Panc1 (cell line): ENCODE measurements around the gene ZNRF4. TPM values are rescaled to one million over a fixed set of nuclear protein-coding genes. Genes with fewer than 3 reads are reported as not detected.

ENCODE experiments used
- ATAC-seq: fragments of 200-7000 bp; cut with Tn5 transposase; 2 replicates; pipeline ENCODE4 v1.9.1; 2020; ENCODE audit warnings: mild to moderate bottlenecking, moderate library complexity
- BruUV-seq: library from RNA; stranded (reverse); fragments of 400-500 nt; replicated peaks from 2 replicates; lab custom pipeline; 2021; lab: Mats Ljungman, UMichigan
- CTCF ChIA-PET: fragments of 300-600 bp; sonication (Branson Sonifier 250); formaldehyde crosslinking; loops from one replicate; lab custom pipeline; 2022; ENCODE audit warnings: antibody characterized with exemption; lab: Charles Lee
- POLR2A ChIA-PET: fragments of 300-600 bp; sonication (Branson Sonifier 250); formaldehyde crosslinking; loops from one replicate; lab custom pipeline; 2022; ENCODE audit warnings: antibody characterized with exemption; lab: Charles Lee
- DNase-seq: peaks from one replicate; pipeline ENCODE4 v3.0.0-alpha.2; 2010; ENCODE audit warnings: low read depth, low spot score
- H3K27ac ChIP-seq: 2 replicates; pipeline ENCODE4 v1.5.1; 2011; ENCODE audit warnings: mild to moderate bottlenecking, low read length, inconsistent platforms
- H3K27me3 ChIP-seq: fragments of 200-500 bp; sonication (Bioruptor generic); 2 replicates; pipeline ENCODE4 v1.6.0; 2014; ENCODE audit warnings: low read length, inconsistent platforms; ENCODE audit not compliant: control insufficient read depth, insufficient read depth
- H3K36me3 ChIP-seq: fragments of 200-500 bp; sonication (Bioruptor generic); 2 replicates; pipeline ENCODE4 v1.5.1; 2014; ENCODE audit warnings: inconsistent platforms, mild to moderate bottlenecking, low read length, moderate library complexity; ENCODE audit not compliant: control insufficient read depth, insufficient read depth
- H3K4me1 ChIP-seq: 2 replicates; pipeline ENCODE4 v1.5.1; 2011; ENCODE audit warnings: inconsistent platforms, mild to moderate bottlenecking, low read length, moderate library complexity; ENCODE audit not compliant: control insufficient read depth, insufficient read depth
- H3K4me3 ChIP-seq, 2 experiments: 2 replicates each; pipeline ENCODE4 v1.5.1; 2011 to 2012; ENCODE audit warnings: low read depth in 2 of 2, low read length in 2 of 2, mild to moderate bottlenecking in 2 of 2, inconsistent platforms in 1 of 2, moderate library complexity in 1 of 2
- H3K9me3 ChIP-seq: fragments of 200-500 bp; sonication (Bioruptor generic); 2 replicates; pipeline ENCODE4 v1.5.1; 2014; ENCODE audit warnings: low read depth, mild to moderate bottlenecking, inconsistent platforms, low read length, moderate library complexity; ENCODE audit not compliant: control insufficient read depth, insufficient read depth
- POLR2AphosphoS5 ChIP-seq: IDR thresholded peaks from 2 replicates; pipeline ENCODE4 v1.6.1; 2012; ENCODE audit warnings: mild to moderate bottlenecking, low read depth, low read length, moderate library complexity
- SIN3A ChIP-seq: IDR thresholded peaks from 2 replicates; pipeline ENCODE4 v1.6.1; 2012; ENCODE audit warnings: low read depth, mild to moderate bottlenecking, low read length, moderate library complexity, borderline replicate concordance; ENCODE audit not compliant: insufficient read depth
- TCF7L2 ChIP-seq: IDR thresholded peaks from 2 replicates; pipeline ENCODE4 v1.6.1; 2011; ENCODE audit warnings: mild to moderate bottlenecking, low read depth, low read length, inconsistent platforms
- in situ Hi-C: cut with HindIII; loops from 2 replicates; pipeline ENCODE4 v1.10.0; 2016; ENCODE audit warnings: low sequenced_read_pairs, low pct_unique_long_range_greater_than_20kb
- intact Hi-C: fragments of 100-400 bp; cut with micrococcal nuclease; formaldehyde crosslinking; loops from one replicate; pipeline ENCODE4 v1.10.0; 2022; ENCODE audit not compliant: unreplicated experiment
- total RNA-seq: library from RNA; stranded (reverse); gene quantifications from one replicate; pipeline ENCODE4 v1.2.1, GENCODE V29; 2021; ENCODE audit not compliant: unreplicated experiment
- TF ChIP-seq, protein P1 (sequence below), 2 experiments: IDR thresholded peaks; 2 replicates each; pipeline ENCODE4 v1.6.1; 2011 to 2012; ENCODE audit warnings: low read depth in 2 of 2, control low read depth in 1 of 2, low read length in 1 of 2, mild to moderate bottlenecking in 1 of 2, moderate library complexity in 1 of 2; ENCODE audit not compliant: insufficient read depth in 1 of 2
- TF ChIP-seq, protein P2 (sequence below): fragments of 450-650 bp; IDR thresholded peaks from 2 replicates; pipeline ENCODE4 v1.5.1; 2017; ENCODE audit warnings: mild to moderate bottlenecking

Gene ZNRF4
- total RNA-seq, 1 experiment from 2014 or later = not detected

DNA sequence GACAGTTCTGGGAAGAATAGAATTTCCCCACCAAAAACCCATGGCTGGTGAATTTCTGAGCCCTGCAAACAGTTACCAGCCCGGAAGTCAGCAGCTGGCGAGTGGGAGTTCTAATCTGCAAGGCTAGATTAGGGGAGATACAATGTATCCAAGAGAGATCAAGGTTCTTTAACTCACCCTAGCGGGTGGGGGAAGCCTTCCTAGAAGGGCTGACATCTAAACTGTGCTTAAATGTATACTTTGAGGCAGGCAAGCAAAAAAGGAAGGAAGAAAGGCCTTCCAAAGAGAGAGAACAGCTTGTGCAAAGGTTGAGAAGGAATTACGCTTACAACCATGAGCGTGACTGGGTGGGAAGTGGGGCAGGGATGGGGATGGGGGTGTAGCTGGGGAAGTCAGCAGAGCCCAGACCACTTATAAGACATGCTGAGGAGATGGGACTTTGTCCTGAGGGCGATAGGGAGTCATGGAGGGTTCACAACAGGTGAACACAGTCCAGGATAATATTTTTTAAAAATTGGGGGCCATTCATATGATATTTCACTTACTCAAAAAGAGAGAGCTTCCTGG, 20.8 kb upstream of the ZNRF4 start:
- TF ChIP-seq SIN3A (no peak), TCF7L2 (no peak), POLR2AphosphoS5 (no peak)
- TF ChIP-seq, protein P1, sequence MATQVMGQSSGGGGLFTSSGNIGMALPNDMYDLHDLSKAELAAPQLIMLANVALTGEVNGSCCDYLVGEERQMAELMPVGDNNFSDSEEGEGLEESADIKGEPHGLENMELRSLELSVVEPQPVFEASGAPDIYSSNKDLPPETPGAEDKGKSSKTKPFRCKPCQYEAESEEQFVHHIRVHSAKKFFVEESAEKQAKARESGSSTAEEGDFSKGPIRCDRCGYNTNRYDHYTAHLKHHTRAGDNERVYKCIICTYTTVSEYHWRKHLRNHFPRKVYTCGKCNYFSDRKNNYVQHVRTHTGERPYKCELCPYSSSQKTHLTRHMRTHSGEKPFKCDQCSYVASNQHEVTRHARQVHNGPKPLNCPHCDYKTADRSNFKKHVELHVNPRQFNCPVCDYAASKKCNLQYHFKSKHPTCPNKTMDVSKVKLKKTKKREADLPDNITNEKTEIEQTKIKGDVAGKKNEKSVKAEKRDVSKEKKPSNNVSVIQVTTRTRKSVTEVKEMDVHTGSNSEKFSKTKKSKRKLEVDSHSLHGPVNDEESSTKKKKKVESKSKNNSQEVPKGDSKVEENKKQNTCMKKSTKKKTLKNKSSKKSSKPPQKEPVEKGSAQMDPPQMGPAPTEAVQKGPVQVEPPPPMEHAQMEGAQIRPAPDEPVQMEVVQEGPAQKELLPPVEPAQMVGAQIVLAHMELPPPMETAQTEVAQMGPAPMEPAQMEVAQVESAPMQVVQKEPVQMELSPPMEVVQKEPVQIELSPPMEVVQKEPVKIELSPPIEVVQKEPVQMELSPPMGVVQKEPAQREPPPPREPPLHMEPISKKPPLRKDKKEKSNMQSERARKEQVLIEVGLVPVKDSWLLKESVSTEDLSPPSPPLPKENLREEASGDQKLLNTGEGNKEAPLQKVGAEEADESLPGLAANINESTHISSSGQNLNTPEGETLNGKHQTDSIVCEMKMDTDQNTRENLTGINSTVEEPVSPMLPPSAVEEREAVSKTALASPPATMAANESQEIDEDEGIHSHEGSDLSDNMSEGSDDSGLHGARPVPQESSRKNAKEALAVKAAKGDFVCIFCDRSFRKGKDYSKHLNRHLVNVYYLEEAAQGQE (IDR thresholded peaks at IDR 0.05; ENCODE audit: insufficient read depth in 1 of 2, low read depth in 2 of 2, low read length in 1 of 2) = no peak
- TF ChIP-seq, protein P2, sequence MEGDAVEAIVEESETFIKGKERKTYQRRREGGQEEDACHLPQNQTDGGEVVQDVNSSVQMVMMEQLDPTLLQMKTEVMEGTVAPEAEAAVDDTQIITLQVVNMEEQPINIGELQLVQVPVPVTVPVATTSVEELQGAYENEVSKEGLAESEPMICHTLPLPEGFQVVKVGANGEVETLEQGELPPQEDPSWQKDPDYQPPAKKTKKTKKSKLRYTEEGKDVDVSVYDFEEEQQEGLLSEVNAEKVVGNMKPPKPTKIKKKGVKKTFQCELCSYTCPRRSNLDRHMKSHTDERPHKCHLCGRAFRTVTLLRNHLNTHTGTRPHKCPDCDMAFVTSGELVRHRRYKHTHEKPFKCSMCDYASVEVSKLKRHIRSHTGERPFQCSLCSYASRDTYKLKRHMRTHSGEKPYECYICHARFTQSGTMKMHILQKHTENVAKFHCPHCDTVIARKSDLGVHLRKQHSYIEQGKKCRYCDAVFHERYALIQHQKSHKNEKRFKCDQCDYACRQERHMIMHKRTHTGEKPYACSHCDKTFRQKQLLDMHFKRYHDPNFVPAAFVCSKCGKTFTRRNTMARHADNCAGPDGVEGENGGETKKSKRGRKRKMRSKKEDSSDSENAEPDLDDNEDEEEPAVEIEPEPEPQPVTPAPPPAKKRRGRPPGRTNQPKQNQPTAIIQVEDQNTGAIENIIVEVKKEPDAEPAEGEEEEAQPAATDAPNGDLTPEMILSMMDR = no peak
- BruUV-seq = no TSS peak
- no peak overlapping the region for H3K4me3 ChIP-seq
- H3K4me1 ChIP-seq = peaks cover 9% of the 10 kb centered on the region; the same call in 1 of the 2 replicates
- no peak for DNase-seq
- in situ Hi-C loops = no loop called here
- no peaks in the 10 kb centered on the region for H3K27me3 ChIP-seq
- no peaks in the 10 kb centered on the region for H3K36me3 ChIP-seq
- intact Hi-C loops = no loop called here
- ChIA-PET POLR2A (interaction anchor here (0.6 to 0.7 kb wide), 2 partner anchors 24 to 34 kb away, joined by 5 to 13 read pairs; no protein-coding TSS in a partner anchor), CTCF (no interaction called here)
- ATAC-seq = peak; percentile 35
- no peak overlapping the region; the same call in 1 of the 2 replicates for H3K27ac ChIP-seq
- H3K9me3 ChIP-seq = no peaks in the 10 kb centered on the region

DNA sequence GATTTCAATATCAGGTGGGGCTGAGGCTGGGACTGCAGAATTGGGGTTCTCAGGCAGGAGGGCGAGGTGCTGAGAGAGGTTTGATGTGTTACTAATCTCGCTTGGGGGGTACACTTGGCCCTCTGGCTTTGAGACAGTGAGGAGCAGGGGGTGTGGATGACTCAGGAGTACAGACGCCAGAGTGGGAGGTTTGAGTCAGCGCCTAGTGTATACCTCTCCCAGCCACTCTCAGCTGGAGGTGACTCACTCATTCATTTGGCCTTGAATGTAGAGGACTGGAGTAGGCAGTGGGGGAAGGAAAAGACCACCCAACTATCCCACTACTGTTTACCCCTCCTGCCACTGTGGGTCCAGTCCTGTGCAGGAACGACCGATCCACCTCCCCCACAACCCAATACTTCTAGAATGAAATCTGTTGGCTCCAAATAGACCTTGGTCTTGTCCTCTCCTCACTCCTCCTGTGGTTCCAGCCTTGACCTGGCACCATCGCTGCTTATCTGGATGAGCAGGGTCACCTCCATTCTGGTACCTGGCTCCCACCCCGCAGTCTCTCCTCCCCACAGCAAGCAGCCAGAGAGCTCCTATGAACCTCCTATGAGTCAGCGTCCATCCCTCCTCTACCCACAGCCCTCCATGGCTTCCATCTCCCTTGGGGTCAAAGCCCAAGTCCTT, 20.1 kb upstream of the ZNRF4 start:
- intact Hi-C loops = no loop called here
- H3K4me3 ChIP-seq = no peak overlapping the region
- no TSS peak for BruUV-seq

More for the DNA sequence above, 20.1 kb upstream of the ZNRF4 start:
- TF ChIP-seq, protein P1 (IDR thresholded peaks at IDR 0.05; ENCODE audit: insufficient read depth in 1 of 2, low read depth in 2 of 2, low read length in 1 of 2) = no peak
- TF ChIP-seq, protein P2 = no peak
- no peak for TF ChIP-seq SIN3A
- TF ChIP-seq POLR2AphosphoS5 = no peak
- no peak for TF ChIP-seq TCF7L2
- Histone ChIP-seq H3K9me3 (no peaks in the 10 kb centered on the region), H3K36me3 (no peaks in the 10 kb centered on the region), H3K4me1 (peaks cover 9% of the 10 kb centered on the region; the same call in 1 of the 2 replicates), H3K27ac (no peak overlapping the region; the same call in 1 of the 2 replicates), H3K27me3 (no peaks in the 10 kb centered on the region)
- ATAC-seq (peak; percentile 86), DNase-seq (no peak)
- in situ Hi-C loops = no loop called here
- CTCF ChIA-PET = no interaction called here
- POLR2A ChIA-PET = no interaction called here
